Islet of Langerhans (tissue), 1 donor: ENCODE measurements around the gene SLCO2A1.

Experiments
- FAIRE-seq: peaks from one replicate; lab custom pipeline; 2011; peaks lifted over from hg19 to GRCh38; lab: Jason Lieb, UNC

Gene SLCO2A1

GRCh38 chr3:133999891-134000685, 29.6 kb downstream of the SLCO2A1 start:
- no peak for FAIRE-seq

DNA sequence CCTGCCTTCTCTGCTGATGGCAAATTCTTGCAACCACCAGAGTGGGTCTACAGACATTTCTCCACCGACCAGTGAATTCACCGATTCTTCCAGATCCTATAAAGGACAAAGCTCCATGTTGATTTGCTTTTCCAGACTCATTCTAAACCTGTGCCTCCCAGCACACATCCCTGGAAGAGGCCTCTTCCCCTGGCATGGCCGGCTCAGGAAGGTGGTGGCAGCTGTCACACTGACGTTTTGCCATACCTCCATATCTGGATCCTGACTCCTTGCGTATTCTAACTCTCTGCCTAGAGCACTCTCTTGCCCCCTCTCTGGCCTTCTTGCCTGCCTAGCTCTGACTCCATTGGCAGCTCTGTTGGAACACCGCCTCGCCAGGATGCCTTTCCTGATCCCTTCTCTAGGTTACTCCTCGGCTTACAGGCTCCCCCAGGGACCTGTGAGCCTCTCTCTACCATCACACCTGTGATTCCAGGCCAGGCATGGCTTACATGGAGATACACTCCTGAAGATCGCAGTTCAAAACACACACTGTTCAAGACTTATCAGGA, 31.0 kb downstream of the SLCO2A1 start:
- FAIRE-seq, result no peak

GRCh38 chr3:133997871-133998635, 31.7 kb downstream of the SLCO2A1 start:
- no peak for FAIRE-seq

- FAIRE-seq, result no peak
Measured at GRCh38 chr3:133996996-133997395, 32.7 kb downstream of the SLCO2A1 start.

- FAIRE-seq, result no peak
Measured at GRCh38 chr3:133996251-133996661, 33.5 kb downstream of the SLCO2A1 start.

GRCh38 chr3:133995264-133995663, 34.5 kb downstream of the SLCO2A1 start:
- FAIRE-seq, result no peak

DNA sequence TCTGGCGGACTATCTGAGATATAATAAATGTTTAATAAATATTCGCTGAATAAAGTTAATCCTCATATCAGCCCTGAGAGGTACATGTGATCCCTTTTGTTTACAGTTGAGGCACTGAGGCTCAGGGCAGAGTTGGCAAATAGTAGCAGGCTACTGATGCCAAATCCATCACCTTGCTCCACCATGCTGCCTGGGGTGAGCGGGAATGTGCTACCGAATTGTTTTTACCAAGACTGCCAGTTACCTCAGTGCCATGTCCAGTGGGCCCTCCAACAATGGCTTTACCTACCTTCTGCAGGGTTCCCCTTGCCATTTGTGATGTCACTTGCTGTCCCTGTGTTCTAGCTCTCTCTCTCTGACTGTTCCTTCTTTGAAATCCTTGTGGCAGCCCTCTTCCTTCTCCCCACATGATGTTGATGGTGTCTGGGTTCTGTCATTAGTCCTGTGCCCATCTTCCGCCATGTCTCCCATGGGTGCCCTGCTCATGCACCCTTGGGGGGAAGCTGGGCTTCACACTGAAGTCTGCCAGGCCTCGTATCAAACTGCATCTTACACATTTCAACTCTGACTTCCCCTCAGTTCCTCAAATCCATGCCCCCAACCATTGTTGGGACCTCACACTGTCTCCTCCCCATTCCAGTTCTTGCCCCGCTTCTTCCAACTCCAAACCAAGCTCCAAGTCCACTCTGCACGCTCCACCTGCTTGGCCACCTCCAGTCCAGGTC, 35.4 kb downstream of the SLCO2A1 start:
- FAIRE-seq, result no peak

GRCh38 chr3:133992951-133993620, 36.6 kb downstream of the SLCO2A1 start:
- no peak for FAIRE-seq

GRCh38 chr3:133992381-133992780, 37.3 kb downstream of the SLCO2A1 start:
- FAIRE-seq, result no peak

DNA sequence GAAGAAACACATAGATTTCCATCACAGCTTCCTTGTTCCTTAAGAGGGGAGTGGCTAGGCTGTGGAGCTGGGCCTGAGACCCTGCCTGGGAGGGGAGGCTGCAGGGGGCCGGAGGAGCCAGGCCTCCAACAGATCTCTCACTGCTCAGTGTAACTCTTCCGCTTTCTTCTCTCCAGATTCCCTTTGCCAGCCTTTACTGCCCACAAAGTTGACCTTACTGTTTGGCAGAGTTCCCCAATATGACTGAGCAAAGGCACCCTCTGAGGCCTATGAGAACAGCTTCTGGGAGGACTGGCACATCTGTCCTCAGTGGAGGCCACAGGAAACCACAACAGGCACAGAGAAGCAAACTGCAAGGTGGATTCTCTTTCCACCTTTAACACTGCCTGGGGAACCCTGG, 38.1 kb downstream of the SLCO2A1 start:
- no peak for FAIRE-seq

- no peak for FAIRE-seq
Measured at GRCh38 chr3:133991209-133991608, 38.5 kb downstream of the SLCO2A1 start.

- FAIRE-seq, result no peak
Measured at GRCh38 chr3:133989936-133990702, 39.6 kb downstream of the SLCO2A1 start.

DNA sequence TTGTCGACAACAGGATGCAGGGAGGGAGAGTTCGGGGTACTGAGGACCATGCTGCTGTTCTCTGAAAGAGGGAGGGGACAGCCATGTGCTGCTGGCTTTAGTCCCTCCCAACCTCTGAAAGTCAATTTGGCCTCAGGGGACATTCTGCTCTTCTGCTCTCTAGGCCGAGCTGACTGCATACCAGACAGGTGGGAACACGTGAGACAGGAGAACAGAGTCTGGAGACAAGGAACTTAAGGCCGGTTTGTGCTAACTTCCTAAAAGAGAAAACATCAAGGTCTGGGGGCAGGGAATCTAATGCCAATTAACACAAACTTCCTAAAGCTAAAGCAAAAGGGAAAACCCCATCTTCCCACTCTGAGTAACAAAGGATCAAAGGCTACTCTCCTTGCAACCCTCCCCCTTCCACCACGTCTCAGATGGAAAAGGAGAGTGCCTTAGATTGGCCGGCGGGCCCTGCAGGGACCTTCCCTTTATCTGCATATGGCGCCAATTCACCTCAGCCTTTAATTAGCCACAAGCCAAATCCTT, 41.0 kb downstream of the SLCO2A1 start:
- FAIRE-seq, result no peak

- no peak for FAIRE-seq
Measured at GRCh38 chr3:133987948-133988484, 41.7 kb downstream of the SLCO2A1 start.

- FAIRE-seq, result no peak
Measured at GRCh38 chr3:133987136-133987535, 42.6 kb downstream of the SLCO2A1 start.

DNA sequence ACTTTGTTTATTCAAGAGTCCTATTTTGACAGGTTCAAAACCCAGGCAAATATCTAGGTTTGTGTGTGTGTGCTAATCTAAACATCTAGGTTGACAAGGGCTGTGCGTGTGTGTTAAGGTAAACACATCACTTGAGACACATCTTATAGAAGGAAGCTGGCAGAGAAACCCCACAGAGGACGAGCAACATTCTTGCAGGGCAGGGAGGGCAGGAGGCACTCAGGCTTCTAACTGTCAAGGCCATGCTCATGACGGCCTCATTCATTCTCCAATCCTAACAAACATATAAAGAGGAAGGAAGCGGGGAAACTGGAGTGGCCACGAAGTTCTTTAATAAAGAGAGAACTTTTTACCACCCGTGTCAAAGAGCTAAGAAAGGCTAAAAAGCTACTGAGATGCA, 43.4 kb downstream of the SLCO2A1 start:
- FAIRE-seq, result no peak

GRCh38 chr3:133984975-133985374, 44.8 kb downstream of the SLCO2A1 start:
- FAIRE-seq, result no peak

DNA sequence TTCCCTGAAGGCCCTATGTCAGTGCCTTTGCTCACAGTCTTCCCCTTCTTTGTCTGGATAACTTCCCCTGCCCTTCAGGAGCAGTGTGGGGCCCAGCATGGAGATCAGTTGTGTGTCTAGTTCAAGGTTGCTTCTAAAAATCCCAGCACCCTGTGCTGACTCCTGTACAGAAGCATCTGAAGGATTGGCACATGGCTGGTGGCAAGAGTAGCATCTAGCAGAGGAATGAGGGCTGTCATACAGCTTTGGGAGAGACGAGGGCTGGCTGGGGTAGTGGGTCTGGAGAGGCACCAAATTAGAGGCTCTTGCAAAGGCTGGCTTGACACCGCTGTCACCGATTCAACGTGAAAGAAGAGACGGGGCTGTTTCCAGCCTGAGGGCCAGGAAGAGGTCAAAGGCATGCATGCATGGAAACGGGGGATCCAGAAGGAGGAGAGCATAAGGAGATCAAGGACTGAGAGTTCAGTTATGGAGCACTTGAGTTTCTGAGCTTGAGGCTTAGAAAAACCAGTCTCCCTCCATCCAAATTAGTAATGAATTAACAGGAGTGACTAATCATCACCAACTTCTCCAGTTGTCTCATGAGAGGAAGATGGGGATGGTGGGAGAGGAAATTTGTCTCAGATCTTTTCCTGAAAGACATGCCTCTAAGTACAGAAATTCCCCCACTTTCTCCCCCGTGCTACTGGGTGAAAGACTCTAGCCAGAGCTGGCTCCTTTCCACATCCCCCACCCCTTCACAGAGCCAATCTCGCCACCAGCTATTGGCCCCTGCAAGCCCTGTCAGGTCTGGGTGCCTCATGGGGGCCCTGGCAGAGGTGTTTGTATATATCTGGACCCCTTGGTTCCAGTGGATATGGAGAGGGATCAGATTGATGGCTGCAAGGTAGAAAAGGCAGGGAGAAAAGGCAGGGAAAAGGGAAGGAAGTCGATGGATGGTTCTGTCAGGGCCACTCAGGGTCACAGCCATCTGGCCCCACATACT, 45.9 kb downstream of the SLCO2A1 start:
- no peak for FAIRE-seq

DNA sequence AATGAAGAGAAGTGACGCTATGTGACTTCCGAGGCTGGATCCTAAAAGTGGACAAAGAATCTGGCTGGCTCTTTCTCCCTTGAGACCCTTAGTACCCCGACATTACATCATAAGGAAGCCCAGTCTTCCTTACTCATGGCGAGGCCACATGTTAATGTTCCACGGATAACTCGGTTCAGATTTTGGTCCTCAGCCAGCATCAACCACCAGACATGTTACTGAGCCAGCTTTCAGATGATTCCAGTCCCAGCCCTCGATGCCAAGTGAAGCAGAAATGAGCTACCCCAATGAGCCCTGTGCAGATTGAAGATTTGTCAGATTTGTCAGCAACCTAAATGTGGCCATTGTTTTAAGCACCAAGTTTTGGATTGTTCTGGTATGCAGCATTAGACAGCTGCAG, 46.6 kb downstream of the SLCO2A1 start:
- FAIRE-seq, result no peak

- FAIRE-seq, result no peak
Measured at GRCh38 chr3:133980550-133980949, 49.2 kb downstream of the SLCO2A1 start.
